HG02852 (cell line): ENCODE measurements around the gene KCNK18.
"Not testable (repeated sequence)": the region's sequence is repeated elsewhere in the genome, so short reads cannot be mapped to it uniquely, and the experiment has no call there.

Source experiments
- ATAC-seq: cut with Tn5 transposase; IDR thresholded peaks from one replicate; pipeline ENCODE4 v1.9.1; 2021; ENCODE audit warnings: mild to moderate bottlenecking, moderate library complexity; ENCODE audit not compliant: unreplicated experiment

KCNK18 gene

DNA sequence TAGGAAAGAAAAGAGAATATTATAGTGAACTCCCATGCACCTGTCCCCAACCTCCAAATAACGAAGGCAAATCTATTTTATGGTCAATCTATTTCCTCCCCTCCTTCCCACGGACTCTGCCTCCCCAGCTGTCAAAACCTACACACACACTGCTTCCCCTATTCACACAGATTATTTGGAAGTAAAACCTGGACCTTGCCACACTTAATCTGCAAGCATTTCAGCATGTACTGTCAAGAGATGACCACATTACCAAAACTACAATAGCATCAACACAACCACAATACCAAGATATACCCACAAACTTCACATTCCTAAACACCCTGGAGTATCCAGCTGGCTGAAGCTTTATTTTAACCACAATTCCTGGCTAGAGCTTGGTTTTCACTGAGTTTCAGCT, 27.8 kb upstream of the KCNK18 start:
- ATAC-seq, result no peak

- no peak for ATAC-seq
Measured at GRCh38 chr10:117170244-117170643, 27.0 kb upstream of the KCNK18 start.

GRCh38 chr10:117174439-117175214, 22.7 kb upstream of the KCNK18 start:
- peak; percentile 82 for ATAC-seq

DNA sequence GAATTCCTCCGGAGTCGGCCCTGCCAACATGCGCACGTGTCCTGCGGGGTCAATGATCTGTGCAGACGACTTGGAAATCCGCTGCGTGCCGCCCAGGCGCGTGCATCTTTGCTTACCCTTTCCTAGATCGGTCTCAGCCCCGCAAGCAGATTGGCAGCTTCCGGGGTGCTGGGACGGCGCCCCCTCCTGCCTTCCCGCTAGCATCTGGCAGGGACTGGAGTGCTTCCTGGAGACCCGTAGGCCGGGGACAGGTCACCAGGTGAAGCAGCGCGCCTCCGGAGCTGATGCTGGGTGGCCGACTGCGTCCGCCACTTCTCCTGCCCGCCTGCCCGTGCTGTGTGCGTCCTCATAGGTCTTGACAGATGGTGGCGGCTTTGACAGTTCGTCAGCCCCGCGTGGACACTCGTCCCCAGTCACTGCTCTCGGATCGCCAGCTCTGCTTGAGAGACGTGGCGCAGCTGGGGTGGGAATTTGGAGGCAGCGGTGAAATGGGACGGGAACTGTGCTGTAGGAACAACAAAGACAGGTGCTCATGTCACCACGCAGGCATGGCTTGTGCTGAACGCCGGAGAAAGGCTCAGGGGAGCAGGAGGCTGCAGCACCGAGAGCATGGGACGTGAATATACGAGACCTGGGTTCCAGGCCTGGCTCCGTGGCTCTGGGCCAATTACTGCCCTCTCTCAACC, 21.9 kb upstream of the KCNK18 start:
- peak; percentile 30 for ATAC-seq

- peak; percentile 63 for ATAC-seq
Measured at GRCh38 chr10:117175901-117176534, 21.3 kb upstream of the KCNK18 start.

- no peak for ATAC-seq
Measured at GRCh38 chr10:117178190-117178589, 19.1 kb upstream of the KCNK18 start.

- no peak for ATAC-seq
Measured at GRCh38 chr10:117184296-117184695, 13.0 kb upstream of the KCNK18 start.

DNA sequence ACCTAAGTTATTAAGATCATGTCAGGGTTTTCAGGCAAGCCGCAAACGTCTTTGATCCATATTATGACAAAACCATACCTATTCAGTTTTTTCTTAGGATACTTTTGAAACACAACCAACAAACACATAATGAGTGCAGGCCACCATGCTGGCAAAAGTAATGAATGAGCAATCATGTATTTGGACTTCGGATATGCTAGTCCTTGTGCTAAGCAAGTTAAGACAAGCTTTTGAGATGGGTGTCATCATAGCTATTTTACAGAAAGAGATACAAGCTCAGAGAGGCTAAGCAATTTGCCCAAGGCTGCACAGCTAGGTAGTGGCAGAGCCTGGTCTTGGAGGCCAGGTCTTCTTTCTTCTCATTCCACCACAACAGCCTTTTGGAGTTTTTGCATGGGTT, 12.5 kb upstream of the KCNK18 start:
- no peak for ATAC-seq

- not testable (repeated sequence) for ATAC-seq
Measured at GRCh38 chr10:117185817-117186216, 11.5 kb upstream of the KCNK18 start.

DNA sequence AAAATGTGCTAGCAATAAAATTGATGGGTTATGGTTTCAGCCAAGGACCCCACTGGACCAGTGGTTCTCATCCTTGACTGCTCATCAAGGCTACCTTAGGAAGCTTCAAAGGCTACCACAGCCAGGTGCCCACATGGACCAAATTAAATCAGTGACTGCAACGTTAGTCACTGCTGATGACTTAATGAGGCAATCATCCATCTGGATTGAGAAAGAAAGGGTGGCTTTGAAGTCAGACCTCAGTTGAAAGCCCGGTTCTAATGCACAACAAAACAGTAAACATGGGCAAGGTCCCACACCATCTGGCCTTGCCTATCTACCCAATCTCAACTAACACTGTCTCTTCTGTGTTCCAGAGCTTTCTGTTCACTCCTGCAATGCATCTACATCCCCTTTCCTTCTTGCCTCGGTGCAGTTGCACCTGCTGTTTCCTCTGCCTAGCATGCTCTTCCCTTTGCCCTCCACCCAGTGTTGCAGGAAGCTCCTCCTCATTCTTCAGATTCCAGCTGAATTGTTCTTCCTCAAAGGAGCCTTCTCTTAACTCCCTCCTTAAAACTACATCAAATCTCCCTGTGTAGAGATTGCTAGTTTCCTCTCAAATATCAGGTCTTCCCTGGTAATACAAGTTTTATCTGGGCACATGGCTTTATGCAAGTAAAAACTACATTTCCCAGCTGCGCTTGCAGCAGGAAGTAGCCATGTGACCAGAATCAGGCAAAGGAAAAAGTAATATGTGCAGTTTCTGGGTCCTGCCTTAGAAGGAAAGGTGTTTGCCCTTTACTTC, 10.3 kb upstream of the KCNK18 start:
- no peak for ATAC-seq

DNA sequence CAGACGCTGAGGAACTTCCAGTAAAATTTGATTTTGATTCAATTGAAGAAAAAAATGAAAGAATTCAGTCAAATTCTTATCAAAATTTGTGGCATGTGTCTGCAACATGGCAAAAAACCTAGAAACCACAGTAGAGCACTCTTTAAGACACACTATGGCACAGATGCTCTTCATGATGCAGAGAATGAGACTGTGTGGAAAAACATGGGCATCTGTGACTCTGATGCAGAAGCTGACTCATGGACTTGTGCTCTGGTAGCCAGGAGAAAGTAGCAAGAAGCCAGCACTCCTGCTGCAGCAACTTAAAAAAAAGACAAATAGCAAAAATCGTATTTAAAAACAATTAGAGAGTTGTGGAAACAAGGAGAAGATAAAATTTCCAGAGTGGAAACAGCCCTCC, 8.9 kb upstream of the KCNK18 start:
- no peak for ATAC-seq

- no peak for ATAC-seq
Measured at GRCh38 chr10:117189557-117189956, 7.7 kb upstream of the KCNK18 start.

DNA sequence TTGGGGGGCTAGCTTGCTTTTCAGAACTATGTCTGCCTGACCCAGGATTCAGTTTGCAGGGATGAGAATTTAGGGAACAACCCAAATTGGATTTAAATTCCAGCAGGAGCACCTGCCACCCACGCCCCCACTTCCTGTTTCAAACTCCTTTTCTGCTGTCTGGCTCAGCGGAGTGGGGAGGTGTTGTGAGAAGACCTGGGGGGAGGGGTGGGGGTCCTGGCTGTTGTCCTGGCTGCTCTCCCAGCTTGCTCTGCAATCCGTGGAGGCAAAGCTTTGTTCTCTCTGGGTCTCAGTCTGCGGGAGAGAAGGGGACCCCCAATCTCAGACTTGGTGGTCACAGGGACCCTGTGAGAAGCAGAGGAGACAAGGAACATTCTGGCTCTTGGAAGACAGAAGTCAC, 799 bp downstream of the KCNK18 start:
- ATAC-seq, result no peak

GRCh38 chr10:117201826-117202225, 4.5 kb downstream of the KCNK18 start:
- ATAC-seq, result no peak

- ATAC-seq, result no peak
Measured at GRCh38 chr10:117204316-117204715, 7.0 kb downstream of the KCNK18 start.

DNA sequence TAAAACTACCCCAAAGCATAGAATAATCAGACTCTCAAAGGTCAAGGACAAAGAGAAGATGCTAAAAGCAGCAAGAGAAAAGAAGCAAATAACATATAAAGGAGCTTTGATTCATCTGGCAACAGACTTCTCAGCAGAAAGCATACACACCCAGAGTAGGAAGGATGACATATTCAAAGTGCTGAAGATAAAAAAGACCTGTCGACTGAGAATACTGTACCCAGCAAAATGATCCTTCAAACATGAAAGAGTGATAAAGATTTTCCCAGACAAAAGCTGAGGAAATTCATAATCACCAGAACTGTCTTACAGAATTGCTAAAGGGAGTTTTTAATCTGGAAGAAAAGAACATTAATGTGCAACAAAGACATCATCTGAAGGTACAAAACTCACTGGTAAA, 14.9 kb downstream of the KCNK18 start:
- no peak for ATAC-seq

DNA sequence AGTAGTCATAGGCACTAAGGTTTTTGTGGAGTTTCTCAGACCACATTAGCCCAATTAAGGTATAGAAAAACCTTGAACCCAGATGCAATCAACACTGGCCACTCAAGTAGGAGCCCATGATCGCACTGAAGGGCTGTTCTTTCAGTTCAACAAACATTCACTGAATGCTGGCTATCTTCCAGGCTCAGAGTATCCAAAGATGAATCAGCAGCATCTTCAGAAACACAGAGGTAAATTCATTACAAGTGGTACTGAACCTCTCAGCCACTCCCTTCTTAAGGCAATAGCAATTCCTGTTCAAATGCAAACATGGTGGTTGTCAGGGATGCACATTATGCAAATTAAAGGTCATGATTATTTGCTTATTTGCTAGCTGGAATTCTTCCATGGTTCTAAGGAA, 17.1 kb downstream of the KCNK18 start:
- ATAC-seq, result no peak

GRCh38 chr10:117215079-117215478, 17.8 kb downstream of the KCNK18 start:
- no peak for ATAC-seq

DNA sequence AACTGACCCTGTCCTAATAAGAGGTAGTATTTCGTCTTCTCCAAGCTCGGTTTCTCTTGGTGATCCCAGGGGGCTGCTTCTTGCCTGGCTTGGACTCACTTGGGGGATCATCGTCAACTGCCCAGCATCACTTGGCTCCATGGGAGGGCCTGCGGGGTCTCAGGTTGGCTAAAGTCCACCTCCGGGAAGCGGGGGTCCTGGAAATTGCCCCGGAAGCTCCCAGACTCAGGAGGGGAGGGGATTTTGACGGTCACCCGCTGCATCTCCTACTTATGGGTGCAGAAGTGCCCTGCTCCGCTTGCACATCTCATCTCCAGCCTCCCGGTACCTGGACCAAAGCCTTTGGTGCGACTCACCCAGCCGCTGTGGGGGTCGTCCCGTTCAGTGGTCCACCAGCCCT, 18.7 kb downstream of the KCNK18 start:
- ATAC-seq, result no peak

- ATAC-seq, result peak; percentile 84
Measured at GRCh38 chr10:117216611-117217195, 19.4 kb downstream of the KCNK18 start.

DNA sequence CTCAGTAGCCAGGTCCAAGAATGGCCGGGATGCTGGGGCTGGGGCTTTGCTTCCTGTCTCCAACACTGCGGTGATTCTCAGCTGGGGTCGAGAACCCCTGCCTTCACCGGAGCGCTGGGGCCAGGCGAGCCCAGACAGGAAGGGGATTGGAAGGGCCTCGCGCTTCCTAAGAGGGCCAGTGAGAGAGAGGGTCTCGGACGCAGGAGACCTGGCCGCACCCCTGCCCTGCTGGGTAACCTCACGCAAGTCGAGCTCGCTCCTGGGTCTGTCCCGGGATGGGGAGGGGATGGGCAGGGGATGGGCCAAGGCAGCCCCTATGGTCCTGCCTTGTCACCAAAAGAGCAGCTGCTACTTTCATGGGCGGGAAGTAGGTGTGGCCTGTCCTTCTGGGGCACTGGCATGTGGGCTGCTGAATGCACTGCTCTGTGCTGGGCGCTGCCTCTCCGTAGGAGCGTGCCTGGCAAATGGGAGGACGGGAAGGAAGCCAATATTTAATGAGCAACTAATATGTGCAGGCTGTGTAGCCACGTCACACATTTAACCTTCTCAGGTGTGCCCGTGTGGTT, 20.0 kb downstream of the KCNK18 start:
- peak; percentile 49 for ATAC-seq
